GM12878 (cell line): Measurements from ENCODE around the gene TNFAIP3. TPM values are rescaled to one million over a fixed set of nuclear protein-coding genes. Genes with fewer than 3 reads are reported as not detected.

ENCODE experiments used
- GABPA ChIP-seq: IDR thresholded peaks from 2 replicates; pipeline ENCODE4 v1.6.1; 2014; ENCODE audit warnings: antibody characterized with exemption, low read depth, mild to moderate bottlenecking, inconsistent platforms
- KLF5 ChIP-seq: fragments of 450-650 bp; IDR thresholded peaks from 2 replicates; pipeline ENCODE4 v1.6.1; 2014; ENCODE audit warnings: mild to moderate bottlenecking; ENCODE audit not compliant: partially characterized antibody
- MTA2 ChIP-seq: fragments of 450-650 bp; IDR thresholded peaks from 2 replicates; pipeline ENCODE4 v1.6.1; 2016; ENCODE audit warnings: low read depth, mild to moderate bottlenecking, moderate library complexity
- POLR2A ChIP-seq: IDR thresholded peaks from 2 replicates; pipeline ENCODE4 v1.6.1; 2011; ENCODE audit warnings: low read depth, mild to moderate bottlenecking, low read length
- POLR2AphosphoS2 ChIP-seq: IDR thresholded peaks from 2 replicates; pipeline ENCODE4 v1.6.1; 2011; ENCODE audit warnings: low read depth, mild to moderate bottlenecking, low read length, improper control_type of control experiment, moderate library complexity
- RFX5 ChIP-seq: IDR thresholded peaks from 2 replicates; pipeline ENCODE4 v1.6.1; 2011; ENCODE audit warnings: low read depth, low read length, improper control_type of control experiment
- polyA plus RNA-seq, 11 experiments: library from polyadenylated mRNA; depleted of rRNA in 4 of 11; unstranded in 6 of 11; stranded (reverse) in 5 of 11; fragments of >200 nt; fragmentation: Nextera tagmentation in 4 of 11; fragmentation: Illumina TruSeq in 1 of 11; extraction: Ambion mirVana in 4 of 11; extraction: Trizol in 1 of 11; gene quantifications; 1 replicate in 1 of 11; 2 replicates in 10 of 11; pipeline versions ENCODE4 v1.2.1 to v1.2.3, GENCODE V29; 2011 to 2016; ENCODE audit warnings: inconsistent platforms in 2 of 11, missing spikeins in 2 of 11, low read depth in 1 of 11
- total RNA-seq, 4 experiments: library from RNA; depleted of rRNA in 3 of 4; stranded (reverse); fragments of >200 nt in 3 of 4; fragmentation: Illumina TruSeq in 1 of 4; extraction: Trizol in 1 of 4; gene quantifications; 2 replicates each; pipeline versions ENCODE4 v1.2.1 to v1.2.3, GENCODE V29; 2013 to 2021
- TF ChIP-seq, protein P1 (sequence below): IDR thresholded peaks from 2 replicates; pipeline ENCODE4 v1.6.1; 2012; ENCODE audit warnings: mild to moderate bottlenecking, low read depth, low read length
- TF ChIP-seq, protein P2 (sequence below): fragments of 450-650 bp; IDR thresholded peaks from 2 replicates; pipeline ENCODE4 v1.6.1; 2017; ENCODE audit warnings: low read depth, mild to moderate bottlenecking, moderate library complexity

Gene TNFAIP3
- total and polyA plus RNA-seq, 10 of the 15 experiments (the other 5 are each of a cell fraction or from before 2014, with no cell fraction given): 18.0 to 350 (median 127) TPM

DNA sequence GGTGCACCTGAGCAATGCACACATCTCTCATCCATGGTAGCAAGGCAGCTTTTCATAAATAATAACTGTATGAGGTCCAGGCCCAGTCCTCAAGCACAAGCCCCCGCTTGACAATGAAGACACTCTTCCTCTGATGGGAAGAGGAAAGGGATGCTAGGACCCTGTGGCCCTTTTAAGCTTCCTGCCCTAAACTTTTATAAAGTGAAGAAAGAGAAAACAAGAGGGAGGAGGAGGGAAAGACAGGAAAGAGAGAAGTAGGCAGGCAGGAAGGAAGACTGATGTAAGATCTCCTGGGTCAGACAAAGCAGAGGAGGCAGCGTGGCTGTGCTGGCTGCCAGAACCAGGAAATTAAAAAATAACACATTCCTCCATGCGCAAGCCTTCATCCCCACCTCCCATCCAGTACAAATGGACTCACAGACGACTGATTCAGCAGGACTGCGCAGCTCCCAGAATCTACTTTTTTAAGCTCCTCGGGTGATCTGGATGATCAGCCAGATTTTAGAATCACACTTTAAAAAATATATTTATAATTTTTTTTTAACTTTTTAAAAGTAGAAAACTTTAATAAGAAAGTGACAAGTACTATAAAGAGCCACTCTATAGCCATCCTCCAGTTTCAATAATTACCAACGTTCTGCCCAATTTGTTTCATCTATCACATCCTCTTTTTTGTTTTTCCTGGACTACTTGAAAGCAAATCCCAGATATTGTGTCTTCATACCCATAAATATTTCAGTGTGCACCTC is 16.5 kb downstream of the TNFAIP3 start (continued):
- TF ChIP-seq, protein P1, sequence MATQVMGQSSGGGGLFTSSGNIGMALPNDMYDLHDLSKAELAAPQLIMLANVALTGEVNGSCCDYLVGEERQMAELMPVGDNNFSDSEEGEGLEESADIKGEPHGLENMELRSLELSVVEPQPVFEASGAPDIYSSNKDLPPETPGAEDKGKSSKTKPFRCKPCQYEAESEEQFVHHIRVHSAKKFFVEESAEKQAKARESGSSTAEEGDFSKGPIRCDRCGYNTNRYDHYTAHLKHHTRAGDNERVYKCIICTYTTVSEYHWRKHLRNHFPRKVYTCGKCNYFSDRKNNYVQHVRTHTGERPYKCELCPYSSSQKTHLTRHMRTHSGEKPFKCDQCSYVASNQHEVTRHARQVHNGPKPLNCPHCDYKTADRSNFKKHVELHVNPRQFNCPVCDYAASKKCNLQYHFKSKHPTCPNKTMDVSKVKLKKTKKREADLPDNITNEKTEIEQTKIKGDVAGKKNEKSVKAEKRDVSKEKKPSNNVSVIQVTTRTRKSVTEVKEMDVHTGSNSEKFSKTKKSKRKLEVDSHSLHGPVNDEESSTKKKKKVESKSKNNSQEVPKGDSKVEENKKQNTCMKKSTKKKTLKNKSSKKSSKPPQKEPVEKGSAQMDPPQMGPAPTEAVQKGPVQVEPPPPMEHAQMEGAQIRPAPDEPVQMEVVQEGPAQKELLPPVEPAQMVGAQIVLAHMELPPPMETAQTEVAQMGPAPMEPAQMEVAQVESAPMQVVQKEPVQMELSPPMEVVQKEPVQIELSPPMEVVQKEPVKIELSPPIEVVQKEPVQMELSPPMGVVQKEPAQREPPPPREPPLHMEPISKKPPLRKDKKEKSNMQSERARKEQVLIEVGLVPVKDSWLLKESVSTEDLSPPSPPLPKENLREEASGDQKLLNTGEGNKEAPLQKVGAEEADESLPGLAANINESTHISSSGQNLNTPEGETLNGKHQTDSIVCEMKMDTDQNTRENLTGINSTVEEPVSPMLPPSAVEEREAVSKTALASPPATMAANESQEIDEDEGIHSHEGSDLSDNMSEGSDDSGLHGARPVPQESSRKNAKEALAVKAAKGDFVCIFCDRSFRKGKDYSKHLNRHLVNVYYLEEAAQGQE: no peak
- TF ChIP-seq, protein P2, sequence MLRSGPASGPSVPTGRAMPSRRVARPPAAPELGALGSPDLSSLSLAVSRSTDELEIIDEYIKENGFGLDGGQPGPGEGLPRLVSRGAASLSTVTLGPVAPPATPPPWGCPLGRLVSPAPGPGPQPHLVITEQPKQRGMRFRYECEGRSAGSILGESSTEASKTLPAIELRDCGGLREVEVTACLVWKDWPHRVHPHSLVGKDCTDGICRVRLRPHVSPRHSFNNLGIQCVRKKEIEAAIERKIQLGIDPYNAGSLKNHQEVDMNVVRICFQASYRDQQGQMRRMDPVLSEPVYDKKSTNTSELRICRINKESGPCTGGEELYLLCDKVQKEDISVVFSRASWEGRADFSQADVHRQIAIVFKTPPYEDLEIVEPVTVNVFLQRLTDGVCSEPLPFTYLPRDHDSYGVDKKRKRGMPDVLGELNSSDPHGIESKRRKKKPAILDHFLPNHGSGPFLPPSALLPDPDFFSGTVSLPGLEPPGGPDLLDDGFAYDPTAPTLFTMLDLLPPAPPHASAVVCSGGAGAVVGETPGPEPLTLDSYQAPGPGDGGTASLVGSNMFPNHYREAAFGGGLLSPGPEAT: 0 out of 2 replicates have a peak, but pooled peaks have one; percentile 37
- no peak for TF ChIP-seq KLF5
- TF ChIP-seq MTA2: no peak; the same call in 1 of the 2 replicates
- peak; percentile 73 for TF ChIP-seq POLR2A
- TF ChIP-seq POLR2AphosphoS2: peak; percentile 98
- TF ChIP-seq GABPA: no peak
- TF ChIP-seq RFX5: no peak
- TF ChIP-seq, all 136 proteins: peak for 32
